ENCODE measurements around the gene RASGRF1.

Gene RASGRF1

GRCh38 chr15:79067969-79068368 lies 22.6 kb downstream of the RASGRF1 start:
- Histone ChIP-seq H3K4me3 (ENCODE audit: low read length) (no peak overlapping the region), H3K36me3 (replicated peaks; ENCODE audit: low read depth, low read length) (no peaks in the 10 kb centered on the region), H4K20me1 (ENCODE audit: insufficient read depth, low read length) (no peaks in the 10 kb centered on the region), H3K4me1 (ENCODE audit: low read length) (peaks cover 6% of the 10 kb centered on the region; the same call in 1 of the 2 replicates), H3K9me3 (ENCODE audit: insufficient read depth, low read length) (no peaks in the 10 kb centered on the region), H3K27me3 (ENCODE audit: low read depth, low read length) (0 out of 2 replicates have a peak, but pooled peaks cover 3% of the 10 kb centered on the region), H3K9ac (ENCODE audit: low read length) (no peak overlapping the region), H3K79me2 (ENCODE audit: low read length) (no peaks in the 10 kb centered on the region), H3K27ac (ENCODE audit: low read length) (no peak overlapping the region), H3K4me2 (ENCODE audit: low read length) (no peak overlapping the region), H2AFZ (ENCODE audit: low read depth, low read length) (no peak overlapping the region)
- no peak for TF ChIP-seq EZH2phosphoT487 (IDR thresholded peaks at IDR 0.05; ENCODE audit: low read depth)
- no peak for TF ChIP-seq CTCF (IDR thresholded peaks at IDR 0.05; ENCODE audit: low read depth, low read length)

GRCh38 chr15:79067072-79067833 lies 23.3 kb downstream of the RASGRF1 start:
- no peak overlapping the region for H2AFZ ChIP-seq (ENCODE audit: low read depth, low read length)
- no peak overlapping the region for H3K4me2 ChIP-seq (ENCODE audit: low read length)
- no peak for TF ChIP-seq CTCF (IDR thresholded peaks at IDR 0.05; ENCODE audit: low read depth, low read length)
- TF ChIP-seq EZH2phosphoT487 (IDR thresholded peaks at IDR 0.05; ENCODE audit: low read depth), result no peak

GRCh38 chr15:79066391-79067071 lies 24.0 kb downstream of the RASGRF1 start:
- no peak for TF ChIP-seq EZH2phosphoT487 (IDR thresholded peaks at IDR 0.05; ENCODE audit: low read depth)
- no peak for TF ChIP-seq CTCF (IDR thresholded peaks at IDR 0.05; ENCODE audit: low read depth, low read length)
- H3K27ac ChIP-seq (ENCODE audit: low read length), result no peak overlapping the region
- no peaks in the 10 kb centered on the region for H3K36me3 ChIP-seq (replicated peaks; ENCODE audit: low read depth, low read length)
- H3K4me3 ChIP-seq (ENCODE audit: low read length), result no peak overlapping the region
- peaks cover 6% of the 10 kb centered on the region; the same call in 1 of the 2 replicates for H3K4me1 ChIP-seq (ENCODE audit: low read length)
- H3K4me2 ChIP-seq (ENCODE audit: low read length), result no peak overlapping the region
- peaks cover 7% of the 10 kb centered on the region; the same call in 1 of the 2 replicates for H3K27me3 ChIP-seq (ENCODE audit: low read depth, low read length)
- no peaks in the 10 kb centered on the region for H4K20me1 ChIP-seq (ENCODE audit: insufficient read depth, low read length)
- no peaks in the 10 kb centered on the region for H3K79me2 ChIP-seq (ENCODE audit: low read length)
- no peaks in the 10 kb centered on the region for H3K9me3 ChIP-seq (ENCODE audit: insufficient read depth, low read length)
- no peak overlapping the region for H2AFZ ChIP-seq (ENCODE audit: low read depth, low read length)
- no peak overlapping the region for H3K9ac ChIP-seq (ENCODE audit: low read length)

More at GRCh38 chr15:79067072-79067833, 23.3 kb downstream of the RASGRF1 start:
- Histone ChIP-seq H3K9ac (ENCODE audit: low read length) (no peak overlapping the region), H3K4me3 (ENCODE audit: low read length) (no peak overlapping the region), H3K79me2 (ENCODE audit: low read length) (no peaks in the 10 kb centered on the region), H3K27ac (ENCODE audit: low read length) (no peak overlapping the region), H3K36me3 (replicated peaks; ENCODE audit: low read depth, low read length) (no peaks in the 10 kb centered on the region), H3K9me3 (ENCODE audit: insufficient read depth, low read length) (no peaks in the 10 kb centered on the region), H3K27me3 (ENCODE audit: low read depth, low read length) (0 out of 2 replicates have a peak, but pooled peaks cover 3% of the 10 kb centered on the region), H3K4me1 (ENCODE audit: low read length) (peaks cover 6% of the 10 kb centered on the region; the same call in 1 of the 2 replicates), H4K20me1 (ENCODE audit: insufficient read depth, low read length) (no peaks in the 10 kb centered on the region)

Data from OCI-LY3 (cell line).